Choroid plexus epithelial cell (primary cell): ENCODE results near the gene FOXP1.
"Not testable (repeated sequence)": the region's sequence is repeated elsewhere in the genome, so short reads cannot be mapped to it uniquely, and the experiment has no call there.

Experiments
- DNase-seq: peaks from one replicate; pipeline ENCODE4 v3.0.0-alpha.2; 2010; ENCODE audit warnings: low read depth
- H3K4me3 ChIP-seq: 2 replicates; pipeline ENCODE4 v1.5.1; 2011; ENCODE audit warnings: low read depth, mild to moderate bottlenecking, control low read depth, low read length, moderate library complexity
- CTCF ChIP-seq: conservative IDR thresholded peaks from 2 replicates; pipeline ENCODE4 v1.5.1; 2011; ENCODE audit warnings: low read depth, mild to moderate bottlenecking, control low read depth, inconsistent platforms, low read length, moderate library complexity

FOXP1 gene

GRCh38 chr3:71022551-71023335 lies 560.8 kb downstream of the FOXP1 start:
- H3K4me3 ChIP-seq: no peak overlapping the region
- peak; percentile 52 for DNase-seq
- peak; percentile 56 for TF ChIP-seq CTCF

DNA sequence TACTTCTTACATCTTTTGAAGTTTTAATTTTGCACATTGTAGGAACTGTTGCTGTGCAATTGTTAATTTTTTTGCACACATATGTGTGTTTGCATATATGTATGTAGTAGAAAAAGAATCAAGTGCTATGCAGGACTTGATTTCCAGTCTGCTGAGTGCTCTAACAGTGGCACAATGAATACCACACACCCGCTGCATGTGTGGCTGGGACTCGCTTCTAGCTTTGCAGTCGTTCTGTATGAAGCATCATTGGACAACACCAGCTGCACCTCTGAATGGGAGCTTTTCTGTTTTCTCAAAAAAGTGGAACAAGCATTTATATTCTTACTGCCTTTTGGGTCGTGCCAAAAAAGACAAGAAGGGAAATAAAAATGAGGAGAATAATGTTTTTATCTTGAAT lies 564.7 kb downstream of the FOXP1 start:
- H3K4me3 ChIP-seq: no peak overlapping the region
- TF ChIP-seq CTCF: no peak
- DNase-seq: no peak

GRCh38 chr3:71016178-71016845 lies 567.2 kb downstream of the FOXP1 start:
- peak; percentile 83 for DNase-seq
- H3K4me3 ChIP-seq: no peak overlapping the region
- no peak for TF ChIP-seq CTCF

DNA sequence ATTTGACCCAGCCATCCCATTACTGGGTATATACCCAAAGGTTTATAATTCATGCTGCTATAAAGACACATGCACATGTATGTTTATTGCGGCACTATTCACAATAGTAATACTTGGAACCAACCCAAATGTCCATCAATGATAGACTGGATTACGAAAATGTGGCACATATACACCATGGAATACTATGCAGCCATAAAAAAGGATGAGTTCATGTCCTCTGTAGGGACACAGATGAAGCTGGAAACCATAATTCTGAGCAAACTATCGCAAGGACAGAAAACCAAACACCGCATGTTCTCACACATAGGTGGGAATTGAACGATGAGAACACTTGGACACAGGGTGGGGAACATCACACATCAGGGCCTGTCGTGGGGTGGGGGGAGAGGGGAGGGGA lies 568.9 kb downstream of the FOXP1 start:
- not testable (repeated sequence) for H3K4me3 ChIP-seq, DNase-seq

DNA sequence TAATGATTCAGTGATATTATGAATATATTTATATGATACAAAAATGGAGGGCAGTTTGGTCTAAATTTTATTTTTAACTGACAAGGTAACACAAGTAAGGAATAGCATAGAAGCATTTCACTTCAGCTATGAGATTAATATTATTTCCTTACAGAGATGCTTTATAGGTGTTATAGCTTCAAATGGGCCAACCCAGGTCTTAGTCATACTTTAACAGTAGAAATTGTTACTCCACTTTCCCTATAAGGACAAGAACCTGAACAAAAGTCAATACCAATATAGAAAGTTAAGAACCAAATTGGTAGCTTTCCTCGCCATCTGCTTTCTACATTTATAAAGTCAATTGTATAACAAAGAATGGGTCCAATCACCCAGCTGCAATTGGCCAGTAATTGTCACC lies 570.6 kb downstream of the FOXP1 start:
- no peak overlapping the region for H3K4me3 ChIP-seq
- no peak for DNase-seq
- no peak for TF ChIP-seq CTCF

DNA sequence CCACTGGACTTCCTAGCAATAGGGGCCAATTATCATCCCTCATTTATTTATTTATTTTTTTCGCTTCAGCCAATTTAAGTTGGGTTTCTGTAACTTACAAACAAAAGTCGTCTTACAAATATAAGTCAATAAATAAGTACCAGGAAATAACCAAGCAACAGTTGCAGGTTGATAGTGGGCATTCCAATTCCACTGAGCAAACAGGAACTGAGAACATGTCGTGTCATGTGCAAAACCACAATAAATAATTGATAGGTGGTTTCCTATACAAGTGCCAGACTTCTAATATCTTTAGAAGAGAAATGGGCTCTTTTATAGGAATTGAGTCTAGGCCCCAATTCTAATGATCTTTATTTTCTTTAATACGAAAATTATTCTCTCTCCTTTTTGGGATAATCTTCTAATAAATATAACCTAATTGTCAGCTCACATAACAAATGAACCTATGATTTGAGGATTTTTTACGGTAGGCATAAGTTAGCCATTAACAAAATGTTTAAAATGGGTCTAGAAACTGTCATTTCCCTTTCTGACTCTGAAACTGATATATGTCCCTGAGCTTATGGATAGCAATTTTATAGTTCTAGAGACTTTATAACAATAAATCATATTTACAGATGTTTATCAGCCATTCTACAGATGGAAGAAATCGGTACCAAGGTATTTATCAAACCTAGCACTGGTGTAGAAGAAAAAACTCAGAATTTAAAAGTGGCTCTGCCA lies 571.8 kb downstream of the FOXP1 start:
- no peak overlapping the region for H3K4me3 ChIP-seq
- no peak for TF ChIP-seq CTCF
- DNase-seq: no peak

GRCh38 chr3:71010726-71011455 lies 572.6 kb downstream of the FOXP1 start:
- H3K4me3 ChIP-seq: no peak overlapping the region
- no peak for DNase-seq
- TF ChIP-seq CTCF: no peak
